ENCODE results near the gene SBF2. TPM values are rescaled to one million over a fixed set of nuclear protein-coding genes. Genes with fewer than 3 reads are reported as not detected.

Gene SBF2
- total and polyA plus RNA-seq, 2 donors = 8.1 to 10.2 TPM

DNA sequence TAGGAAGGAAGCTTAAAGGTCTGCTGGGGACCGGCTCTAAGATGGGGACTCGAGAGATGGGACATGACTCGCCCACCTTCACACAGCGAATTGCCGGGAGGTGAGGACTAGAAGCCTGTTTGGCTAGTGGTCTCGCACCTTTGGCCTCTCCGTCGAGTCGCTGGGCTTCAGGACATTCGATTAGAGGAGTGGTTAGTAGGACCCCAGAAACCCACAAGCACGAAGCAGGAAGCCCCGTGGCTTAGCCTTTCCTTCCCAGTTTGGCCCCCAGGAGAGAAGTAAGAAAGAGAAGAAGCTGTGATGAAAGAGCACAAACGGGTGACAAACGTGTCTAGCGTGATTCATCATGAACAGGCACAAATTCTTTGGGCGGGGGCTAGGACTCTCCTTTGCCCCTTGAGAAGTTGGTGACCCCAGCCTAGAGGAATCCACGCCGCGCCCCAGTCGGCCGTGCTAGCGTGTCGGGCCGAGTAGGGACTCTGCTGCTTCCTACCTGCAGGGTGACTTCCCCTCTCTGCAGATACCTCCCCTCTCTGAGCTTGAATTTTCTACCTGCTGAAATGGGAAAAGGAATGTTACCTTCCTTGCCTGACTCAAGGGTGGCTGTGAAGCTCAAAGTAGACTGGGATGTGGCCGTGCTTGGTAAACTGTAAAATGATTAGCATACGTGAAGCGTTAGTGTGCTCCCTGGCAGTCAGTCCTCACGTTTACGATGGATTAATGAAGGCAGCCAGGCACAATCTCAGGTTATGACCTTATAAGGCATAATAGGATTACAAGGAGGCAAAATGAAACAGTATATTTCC lies 9.7 kb upstream of the SBF2 start:
- Histone ChIP-seq H3K27ac (ENCODE audit: low read depth in 1 of 2, low read length in 1 of 2) (peak overlapping the region in 1 of 2 donors; percentile 48), H3K27me3 (ENCODE audit: control insufficient read depth in 2 of 2, insufficient read depth in 1 of 2, low read length in 1 of 2) (peaks cover 53 to 74% of the 10 kb centered on the region in 2 donors), H3K36me3 (ENCODE audit: control insufficient read depth in 2 of 2, insufficient read depth in 2 of 2, low read length in 1 of 2) (no peaks in the 10 kb centered on the region), H3K9me3 (ENCODE audit: control insufficient read depth in 2 of 2, insufficient read depth in 1 of 2, low read length in 1 of 2) (peaks cover 0 to 10% of the 10 kb centered on the region in 2 donors), H3K4me3 (ENCODE audit: low read length in 2 of 2) (peak overlapping the region; percentile 56 to 62), H3K4me1 (ENCODE audit: control insufficient read depth in 2 of 2, insufficient read depth in 2 of 2, low read length in 2 of 2) (peaks cover 41 to 66% of the 10 kb centered on the region in 2 donors)
- peak in 2 of 9 donors; percentile 21 to 49 for DNase-seq (ENCODE audit: low read depth in 6 of 9, low spot score in 9 of 9)
- WGBS = 1% methylated on average over 29 of the region's 29 CpGs

DNA sequence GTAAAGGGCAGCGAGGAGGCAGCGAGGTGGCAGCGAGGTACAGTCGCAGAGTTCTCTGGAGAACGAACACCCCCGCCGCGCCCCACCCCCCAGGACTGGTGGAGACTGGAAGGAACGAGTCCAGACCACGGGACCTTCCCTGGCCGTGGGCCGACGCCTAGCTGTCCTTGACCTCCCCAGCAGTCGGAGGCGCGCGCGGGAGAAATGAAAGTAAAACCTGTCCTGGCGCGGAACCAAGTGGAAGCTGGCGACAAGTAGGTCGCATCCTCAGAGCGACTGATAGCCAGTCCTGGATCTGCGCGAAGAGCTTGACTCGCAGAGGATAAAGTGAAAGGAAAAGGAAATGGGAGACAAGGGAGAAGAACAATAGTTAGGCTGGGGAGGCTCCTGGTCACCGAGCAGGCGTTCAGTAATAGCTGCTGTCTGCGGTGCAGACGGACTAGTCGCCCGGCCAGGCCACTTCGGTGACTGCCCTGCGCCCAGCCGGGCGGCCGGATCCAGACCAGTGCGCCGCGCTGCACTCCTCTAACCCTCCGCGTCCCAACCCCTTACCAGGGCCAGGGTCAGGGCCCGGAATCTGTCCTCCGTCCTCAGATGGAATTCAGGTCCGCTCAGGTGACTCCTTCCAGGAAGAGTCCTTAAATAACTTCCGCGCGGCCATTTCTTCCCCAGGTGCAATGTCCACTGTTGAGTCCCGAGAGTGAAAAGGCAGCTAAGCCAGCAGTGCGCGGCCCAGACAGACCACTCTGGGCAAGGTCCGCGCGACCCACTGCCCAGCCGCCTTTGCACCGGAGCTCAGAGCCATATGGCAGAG lies 8.9 kb upstream of the SBF2 start:
- peak in 2 of 9 donors; percentile 53 to 75 for DNase-seq (ENCODE audit: low read depth in 6 of 9, low spot score in 9 of 9)
- Histone ChIP-seq H3K4me1 (ENCODE audit: control insufficient read depth in 2 of 2, insufficient read depth in 2 of 2, low read length in 2 of 2) (peaks cover 39 to 65% of the 10 kb centered on the region in 2 donors), H3K27ac (ENCODE audit: low read depth in 1 of 2, low read length in 1 of 2) (peak overlapping the region; percentile 21 to 48), H3K9me3 (ENCODE audit: control insufficient read depth in 2 of 2, insufficient read depth in 1 of 2, low read length in 1 of 2) (peaks cover 0 to 10% of the 10 kb centered on the region in 2 donors), H3K36me3 (ENCODE audit: control insufficient read depth in 2 of 2, insufficient read depth in 2 of 2, low read length in 1 of 2) (no peaks in the 10 kb centered on the region), H3K27me3 (ENCODE audit: control insufficient read depth in 2 of 2, insufficient read depth in 1 of 2, low read length in 1 of 2) (peaks cover 53 to 68% of the 10 kb centered on the region in 2 donors), H3K4me3 (ENCODE audit: low read length in 2 of 2) (peak overlapping the region; percentile 56 to 62)
- WGBS = 1% methylated on average over 56 of the region's 56 CpGs

DNA sequence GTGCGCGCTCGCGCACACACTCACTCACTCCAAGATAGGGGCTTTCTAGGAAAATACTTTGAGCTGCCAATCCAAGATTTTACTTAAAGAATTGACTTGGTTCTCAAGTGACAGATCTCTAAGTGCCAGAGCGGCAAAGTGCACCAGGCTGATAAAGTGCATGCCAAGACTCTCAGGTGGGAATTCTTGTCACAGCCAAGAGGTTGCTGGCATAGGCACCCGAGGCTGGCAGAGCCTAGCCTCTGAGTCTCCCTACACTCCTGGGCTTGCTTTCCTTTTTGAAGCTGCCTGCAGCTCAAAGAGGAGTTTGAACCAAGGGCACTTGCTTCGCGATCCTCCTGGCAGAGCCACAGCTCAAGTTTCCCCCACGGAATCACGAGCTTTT lies 8.3 kb upstream of the SBF2 start:
- Histone ChIP-seq H3K27ac (ENCODE audit: low read depth in 1 of 2, low read length in 1 of 2) (peak overlapping the region; percentile 0 to 21), H3K9me3 (ENCODE audit: control insufficient read depth in 2 of 2, insufficient read depth in 1 of 2, low read length in 1 of 2) (peaks cover 0 to 7% of the 10 kb centered on the region in 2 donors), H3K27me3 (ENCODE audit: control insufficient read depth in 2 of 2, insufficient read depth in 1 of 2, low read length in 1 of 2) (peaks cover 50 to 65% of the 10 kb centered on the region in 2 donors), H3K4me3 (ENCODE audit: low read length in 2 of 2) (peak overlapping the region; percentile 56 to 62), H3K4me1 (ENCODE audit: control insufficient read depth in 2 of 2, insufficient read depth in 2 of 2, low read length in 2 of 2) (peaks cover 35 to 59% of the 10 kb centered on the region in 2 donors), H3K36me3 (ENCODE audit: control insufficient read depth in 2 of 2, insufficient read depth in 2 of 2, low read length in 1 of 2) (no peaks in the 10 kb centered on the region)
- no peak for DNase-seq (ENCODE audit: low read depth in 6 of 9, low spot score in 9 of 9)
- WGBS = 49% methylated on average over 10 of the region's 10 CpGs

DNA sequence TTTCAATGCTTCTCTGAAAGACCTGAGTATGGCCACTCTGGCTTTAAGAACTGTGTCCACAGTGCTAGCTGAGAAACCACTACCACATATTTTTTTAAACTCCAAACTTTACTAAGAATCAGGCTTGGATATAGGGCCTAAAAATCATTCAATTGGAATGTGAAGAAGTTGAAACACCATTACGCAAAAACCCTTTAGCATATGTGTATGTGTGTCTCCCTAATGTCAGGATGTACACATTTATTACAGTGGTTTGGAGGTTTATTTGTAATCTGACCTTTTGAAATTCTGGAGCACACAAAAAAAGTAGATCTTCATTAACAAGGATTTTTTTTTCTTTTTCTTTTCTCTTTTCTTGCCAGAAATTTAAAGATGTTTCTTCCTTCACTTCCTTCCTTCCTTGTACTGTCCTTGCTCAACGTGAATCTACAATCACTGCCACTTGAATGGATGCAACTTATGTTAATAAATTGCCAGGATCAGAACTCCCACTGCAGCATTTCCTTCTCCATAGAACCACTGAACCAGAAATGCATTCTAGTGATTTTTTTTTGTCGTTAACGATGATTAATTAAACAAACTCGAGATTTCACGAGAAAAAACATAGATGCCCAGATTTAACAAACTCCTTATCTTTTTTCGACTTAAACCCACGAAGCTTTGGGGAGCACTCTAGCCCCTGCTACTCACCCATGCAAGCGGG lies 7.8 kb upstream of the SBF2 start:
- Histone ChIP-seq H3K27ac (ENCODE audit: low read depth in 1 of 2, low read length in 1 of 2) (no peak overlapping the region), H3K9me3 (ENCODE audit: control insufficient read depth in 2 of 2, insufficient read depth in 1 of 2, low read length in 1 of 2) (peaks cover 0 to 6% of the 10 kb centered on the region in 2 donors), H3K27me3 (ENCODE audit: control insufficient read depth in 2 of 2, insufficient read depth in 1 of 2, low read length in 1 of 2) (peaks cover 46 to 63% of the 10 kb centered on the region in 2 donors), H3K36me3 (ENCODE audit: control insufficient read depth in 2 of 2, insufficient read depth in 2 of 2, low read length in 1 of 2) (no peaks in the 10 kb centered on the region), H3K4me3 (ENCODE audit: low read length in 2 of 2) (no peak overlapping the region), H3K4me1 (ENCODE audit: control insufficient read depth in 2 of 2, insufficient read depth in 2 of 2, low read length in 2 of 2) (peaks cover 33 to 54% of the 10 kb centered on the region in 2 donors)
- DNase-seq (ENCODE audit: low read depth in 6 of 9, low spot score in 9 of 9) = no peak
- 76% methylated on average over 9 of the region's 9 CpGs for WGBS

DNA sequence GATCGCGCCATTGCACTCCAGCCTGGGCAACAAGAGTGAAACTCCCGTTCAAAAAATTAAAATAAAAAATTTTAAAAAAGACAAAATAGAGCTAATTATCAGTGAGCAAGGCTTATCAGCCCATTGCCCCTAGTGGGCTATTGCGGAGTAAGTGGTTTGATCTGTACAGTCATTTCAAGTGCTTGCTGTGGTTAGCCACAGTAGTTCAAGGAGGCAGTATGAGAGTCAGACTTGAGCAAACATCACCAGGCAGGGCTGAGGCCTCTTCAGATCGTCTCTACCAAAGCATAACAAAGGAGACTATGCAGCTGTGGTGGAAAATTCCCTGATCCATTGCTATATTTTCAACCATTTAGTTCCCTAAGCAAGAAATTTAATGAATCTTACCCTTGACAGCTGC lies 4.3 kb upstream of the SBF2 start:
- Histone ChIP-seq H3K36me3 (ENCODE audit: control insufficient read depth in 2 of 2, insufficient read depth in 2 of 2, low read length in 1 of 2) (no peaks in the 10 kb centered on the region), H3K27ac (ENCODE audit: low read depth in 1 of 2, low read length in 1 of 2) (no peak overlapping the region), H3K4me1 (ENCODE audit: control insufficient read depth in 2 of 2, insufficient read depth in 2 of 2, low read length in 2 of 2) (peaks cover 13 to 29% of the 10 kb centered on the region in 2 donors), H3K9me3 (ENCODE audit: control insufficient read depth in 2 of 2, insufficient read depth in 1 of 2, low read length in 1 of 2) (peaks cover 0 to 5% of the 10 kb centered on the region in 2 donors), H3K4me3 (ENCODE audit: low read length in 2 of 2) (no peak overlapping the region), H3K27me3 (ENCODE audit: control insufficient read depth in 2 of 2, insufficient read depth in 1 of 2, low read length in 1 of 2) (peaks cover 35 to 54% of the 10 kb centered on the region in 2 donors)
- 60% methylated on average over 5 of the region's 5 CpGs for WGBS
- peak in 2 of 9 donors; percentile 34 to 64 for DNase-seq (ENCODE audit: low read depth in 6 of 9, low spot score in 9 of 9)

DNA sequence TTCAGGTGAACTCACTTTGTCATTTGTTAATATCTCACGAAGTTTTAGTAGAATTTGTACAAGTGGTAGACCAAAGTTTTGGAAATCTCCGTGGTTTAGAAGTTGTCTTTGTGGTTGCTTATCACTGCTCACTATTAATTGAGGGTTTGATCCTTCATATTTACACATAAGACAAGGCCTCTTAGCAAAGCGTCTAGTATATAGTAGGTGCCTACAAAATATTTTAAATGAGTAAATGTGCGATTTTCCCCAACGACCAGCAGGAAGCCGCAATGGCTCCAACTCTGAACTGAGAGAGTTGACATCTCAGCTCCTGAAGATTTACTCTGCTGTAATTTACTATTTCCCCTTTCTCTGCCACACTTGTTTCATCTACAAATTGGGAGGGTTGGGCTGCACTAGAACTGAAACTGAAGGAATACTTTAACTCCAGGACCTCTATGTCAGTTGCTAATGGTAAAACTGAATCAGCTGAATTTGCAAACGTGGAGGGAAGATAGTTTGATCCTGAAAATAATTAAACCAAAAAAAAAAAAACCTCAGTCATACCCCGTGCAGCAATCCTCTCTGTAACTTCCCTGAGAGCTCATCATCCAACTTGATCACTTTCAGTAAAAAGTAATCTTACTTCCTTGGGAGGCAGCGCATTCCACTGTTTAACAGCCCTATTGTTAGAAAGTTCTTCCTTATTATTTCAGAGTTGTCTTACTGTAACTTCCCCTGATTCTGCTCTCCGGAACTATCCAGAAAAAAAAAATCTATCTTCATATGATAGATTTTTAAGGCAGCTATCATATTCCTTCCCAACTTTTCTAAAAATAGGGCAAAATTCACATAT lies 1.3 kb upstream of the SBF2 start:
- H3K27ac ChIP-seq (ENCODE audit: low read depth in 1 of 2, low read length in 1 of 2) = no peak overlapping the region
- WGBS = 21% methylated on average over 10 of the region's 10 CpGs
- H3K36me3 ChIP-seq (ENCODE audit: control insufficient read depth in 2 of 2, insufficient read depth in 2 of 2, low read length in 1 of 2) = no peaks in the 10 kb centered on the region
- peaks cover 22 to 34% of the 10 kb centered on the region in 2 donors for H3K27me3 ChIP-seq (ENCODE audit: control insufficient read depth in 2 of 2, insufficient read depth in 1 of 2, low read length in 1 of 2)
- H3K9me3 ChIP-seq (ENCODE audit: control insufficient read depth in 2 of 2, insufficient read depth in 1 of 2, low read length in 1 of 2) = peaks cover 0 to 5% of the 10 kb centered on the region in 2 donors
- peak overlapping the region; percentile 68 to 96 for H3K4me3 ChIP-seq (ENCODE audit: low read length in 2 of 2)
- H3K4me1 ChIP-seq (ENCODE audit: control insufficient read depth in 2 of 2, insufficient read depth in 2 of 2, low read length in 2 of 2) = peaks cover 8 to 22% of the 10 kb centered on the region in 2 donors
- DNase-seq (ENCODE audit: low read depth in 6 of 9, low spot score in 9 of 9) = no peak

DNA sequence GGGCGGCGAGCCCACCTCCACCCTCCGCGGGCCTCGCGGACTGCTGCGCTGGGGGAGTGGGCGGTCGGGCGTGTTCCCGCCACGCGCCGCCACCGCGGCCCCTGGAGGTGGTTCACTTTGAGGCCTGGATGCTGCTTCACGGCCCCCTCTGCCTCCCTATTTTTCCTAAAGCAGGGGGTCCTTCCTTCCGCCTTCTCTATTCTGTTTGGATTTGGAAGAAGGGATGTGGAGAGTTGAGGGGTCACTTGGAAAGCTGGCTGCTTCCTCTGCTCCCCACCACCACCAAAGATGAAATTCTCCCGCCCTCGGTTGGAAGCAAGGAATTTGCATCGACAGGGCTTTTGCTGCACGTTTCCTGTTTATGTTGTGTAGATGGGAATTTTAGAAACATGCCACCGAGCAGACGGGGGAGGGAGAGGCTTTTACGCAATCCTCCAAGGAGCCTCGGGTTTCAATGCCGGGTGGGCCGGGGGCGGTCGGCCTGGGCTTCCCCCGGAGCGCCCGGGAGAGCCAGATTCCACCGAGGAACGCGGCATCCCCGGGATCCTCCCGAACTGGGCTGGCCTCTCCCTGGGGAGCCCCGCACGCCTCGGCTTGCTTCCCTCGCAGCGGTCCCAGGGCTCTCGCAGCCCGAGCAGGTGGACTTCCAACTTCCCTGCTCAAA lies 403 bp upstream of the SBF2 start:
- H3K9me3 ChIP-seq (ENCODE audit: control insufficient read depth in 2 of 2, insufficient read depth in 1 of 2, low read length in 1 of 2) = peaks cover 0 to 5% of the 10 kb centered on the region in 2 donors
- H3K27ac ChIP-seq (ENCODE audit: low read depth in 1 of 2, low read length in 1 of 2) = peak overlapping the region in 1 of 2 donors; percentile 88
- peak overlapping the region; percentile 68 to 96 for H3K4me3 ChIP-seq (ENCODE audit: low read length in 2 of 2)
- 2% methylated on average over 45 of the region's 45 CpGs for WGBS
- peaks cover 0 to 3% of the 10 kb centered on the region in 2 donors for H3K36me3 ChIP-seq (ENCODE audit: control insufficient read depth in 2 of 2, insufficient read depth in 2 of 2, low read length in 1 of 2)
- H3K27me3 ChIP-seq (ENCODE audit: control insufficient read depth in 2 of 2, insufficient read depth in 1 of 2, low read length in 1 of 2) = peaks cover 20 to 34% of the 10 kb centered on the region in 2 donors
- peak in 1 of 9 donors; percentile 15 for DNase-seq (ENCODE audit: low read depth in 6 of 9, low spot score in 9 of 9)
- peaks cover 8 to 22% of the 10 kb centered on the region in 2 donors for H3K4me1 ChIP-seq (ENCODE audit: control insufficient read depth in 2 of 2, insufficient read depth in 2 of 2, low read length in 2 of 2)

Measured in thymus (tissue), 11 donors.